K562 (cell line): ENCODE data around the gene CPSF4L. TPM values are rescaled to one million over a fixed set of nuclear protein-coding genes. Genes with fewer than 3 reads are reported as not detected.

Experiments used
- ATAC-seq: fragments of 200-7000 bp; cut with Tn5 transposase; 3 replicates; pipeline ENCODE4 v1.9.1; 2020; ENCODE audit warnings: moderate library complexity
- BruUV-seq: library from RNA; stranded (reverse); fragments of 400-500 nt; replicated peaks from 2 replicates; lab custom pipeline; 2021; lab: Mats Ljungman, UMichigan
- CTCF ChIA-PET: fragments of 300-600 bp; formaldehyde crosslinking; extraction: SDS; loops from one replicate; lab custom pipeline; 2021; ENCODE audit warnings: low intra/inter-chr PET ratio; lab: Yijun Ruan, JAX
- POLR2A ChIA-PET: fragments of 300-600, 350-650 bp; sonication (Branson Sonifier 250); formaldehyde crosslinking; extraction: SDS; loops from one replicate; lab custom pipeline; 2021; ENCODE audit warnings: antibody characterized with exemption, inconsistent platforms; lab: Yijun Ruan, JAX
- DNase-seq, 4 experiments: peaks; one replicate each; pipeline versions ENCODE4 v3.0.0 to v3.0.0-alpha.2; 2011 to 2018; ENCODE audit warnings: low spot score in 3 of 4, mixed read lengths in 3 of 4; ENCODE audit errors: extremely low read depth in 1 of 4
- FAIRE-seq: peaks from 2 replicates; lab custom pipeline; 2011; peaks lifted over from hg19 to GRCh38; lab: Jason Lieb, UNC
- H2AFZ ChIP-seq: 2 replicates; pipeline ENCODE4 v1.6.0; 2011; ENCODE audit warnings: low read depth, low read length, control low read depth, inconsistent platforms
- H3K27ac ChIP-seq: fragments of 200-600 bp; 3 replicates; pipeline ENCODE4 v1.8.0; 2011; ENCODE audit warnings: low read depth, mild to moderate bottlenecking, control low read depth, inconsistent platforms, low read length, moderate library complexity, mixed read lengths; ENCODE audit errors: extremely low read depth
- H3K27me3 ChIP-seq, 2 experiments: fragments of 300-600 bp in 1 of 2; 2 replicates in 1 of 2; 3 replicates in 1 of 2; pipeline versions ENCODE4 v1.6.0 to v1.8.0; 2011; ENCODE audit warnings: inconsistent platforms in 2 of 2, low read length in 2 of 2, mild to moderate bottlenecking in 1 of 2, mixed read lengths in 1 of 2, moderate library complexity in 1 of 2; ENCODE audit not compliant: control insufficient read depth in 2 of 2, insufficient read depth in 2 of 2
- H3K36me3 ChIP-seq: fragments of 300-600 bp; 3 replicates; pipeline ENCODE4 v1.8.0; 2011; ENCODE audit warnings: mild to moderate bottlenecking, low read length, inconsistent platforms; ENCODE audit not compliant: control insufficient read depth, insufficient read depth
- H3K4me1 ChIP-seq, 2 experiments: fragments of 200-600 bp in 1 of 2; replicated peaks in 1 of 2; 2 replicates in 1 of 2; 3 replicates in 1 of 2; pipeline versions ENCODE4 v1.5.1 to v1.8.0; 2011; ENCODE audit warnings: inconsistent platforms in 2 of 2, low read length in 2 of 2, mild to moderate bottlenecking in 1 of 2, mixed read lengths in 1 of 2, moderate library complexity in 1 of 2; ENCODE audit not compliant: control insufficient read depth in 2 of 2, insufficient read depth in 2 of 2
- H3K4me2 ChIP-seq: 2 replicates; pipeline ENCODE4 v1.6.1; 2011; ENCODE audit warnings: low read length, control low read depth, inconsistent platforms, mixed read lengths; ENCODE audit not compliant: insufficient read depth
- H3K4me3 ChIP-seq: fragments of 200-600 bp; sonication (generic), shearing (Covaris generic); 2 replicates; pipeline ENCODE4 v1.5.1; 2016; ENCODE audit warnings: control low read depth, inconsistent platforms
- H3K79me2 ChIP-seq: fragments of 200-600 bp; 3 replicates; pipeline ENCODE4 v1.8.0; 2011; ENCODE audit warnings: low read length, inconsistent platforms; ENCODE audit not compliant: control insufficient read depth, insufficient read depth
- H3K9ac ChIP-seq, 2 experiments: 2 replicates each; pipeline versions ENCODE4 v1.6.0 to v1.6.1; 2011; ENCODE audit warnings: low read depth in 2 of 2, low read length in 2 of 2, control low read depth in 1 of 2, inconsistent platforms in 1 of 2, mild to moderate bottlenecking in 1 of 2, mixed read lengths in 1 of 2; ENCODE audit not compliant: insufficient read depth in 1 of 2
- H3K9me1 ChIP-seq: one replicate; pipeline ENCODE4 v1.6.0; 2011; ENCODE audit warnings: inconsistent platforms, mild to moderate bottlenecking, low read length, moderate library complexity; ENCODE audit not compliant: control insufficient read depth, insufficient read depth
- H3K9me3 ChIP-seq: replicated peaks from 2 replicates; pipeline ENCODE4 v1.5.1; 2011; ENCODE audit warnings: low read depth, low read length, inconsistent platforms; ENCODE audit not compliant: control insufficient read depth, insufficient read depth
- H4K20me1 ChIP-seq: replicated peaks from 2 replicates; pipeline ENCODE4 v1.6.1; 2011; ENCODE audit warnings: low read length, inconsistent platforms, mixed read lengths; ENCODE audit not compliant: control insufficient read depth, insufficient read depth
- BRF1 ChIP-seq: IDR thresholded peaks from 3 replicates; pipeline ENCODE4 v1.6.1; 2011; ENCODE audit warnings: borderline replicate concordance, mild to moderate bottlenecking; ENCODE audit not compliant: insufficient read length; ENCODE audit errors: extremely low read depth
- CBX3 ChIP-seq, 2 experiments: IDR thresholded peaks; 1 replicate in 1 of 2; 2 replicates in 1 of 2; pipeline ENCODE4 v1.6.1; 2012; ENCODE audit warnings: inconsistent platforms in 2 of 2, low read length in 2 of 2, borderline replicate concordance in 1 of 2, control low read depth in 1 of 2
- DLX4 ChIP-seq: fragments of 250-450 bp; sonication (Bioruptor Pico); IDR thresholded peaks from 2 replicates; pipeline ENCODE4 v1.6.1; 2021; ENCODE audit warnings: mild to moderate bottlenecking
- DMBX1 ChIP-seq: fragments of 250-450 bp; sonication (Bioruptor Pico); IDR thresholded peaks from 2 replicates; pipeline ENCODE4 v1.8.0; 2022; ENCODE audit warnings: inconsistent platforms, mild to moderate bottlenecking, moderate library complexity, borderline replicate concordance
- EGR1 ChIP-seq: fragments of 450-650 bp; conservative IDR thresholded peaks from 2 replicates; pipeline ENCODE4 v1.6.1; 2017; ENCODE audit warnings: mild to moderate bottlenecking
- FOXK2 ChIP-seq, 2 experiments: fragments of 450-650 bp; IDR thresholded peaks in 1 of 2; conservative IDR thresholded peaks in 1 of 2; 2 replicates each; pipeline ENCODE4 v1.6.1; 2016; ENCODE audit warnings: low read depth in 2 of 2, mild to moderate bottlenecking in 1 of 2
- GABPB2 ChIP-seq: fragments of 250-450 bp; sonication (Bioruptor Pico); conservative IDR thresholded peaks from 2 replicates; pipeline ENCODE4 v1.5.1; 2021; ENCODE audit warnings: mild to moderate bottlenecking
- HNRNPH1 ChIP-seq: fragments of 200-400 bp; formaldehyde crosslinking; optimal IDR thresholded peaks from 2 replicates; pipeline ENCODE3; 2017; ENCODE audit warnings: low read depth, mild to moderate bottlenecking, low read length, moderate library complexity
- JUN ChIP-seq, 2 experiments: sonication (generic) in 1 of 2; formaldehyde crosslinking in 1 of 2; IDR thresholded peaks; 2 replicates each; pipeline versions ENCODE4 v1.6.1 to v1.8.0; 2012 to 2022; ENCODE audit warnings: borderline replicate concordance in 2 of 2, mild to moderate bottlenecking in 2 of 2, improper control_type of control experiment in 1 of 2, low read depth in 1 of 2, low read length in 1 of 2, missing genetic modification reagents in 1 of 2
- LCOR ChIP-seq: sonication (generic); formaldehyde crosslinking; IDR thresholded peaks from 2 replicates; pipeline ENCODE4 v1.8.0; 2022; ENCODE audit warnings: mild to moderate bottlenecking, missing genetic modification reagents
- MYNN ChIP-seq, 2 experiments: sonication (generic); formaldehyde crosslinking in 1 of 2; IDR thresholded peaks; 2 replicates each; pipeline versions ENCODE4 v1.5.0 to v1.6.1; 2016 to 2020; ENCODE audit warnings: antibody characterized with exemption in 1 of 2, missing genetic modification reagents in 1 of 2
- PHF20 ChIP-seq: fragments of 450-650 bp; IDR thresholded peaks from 2 replicates; pipeline ENCODE4 v1.6.1; 2018; ENCODE audit not compliant: partially characterized antibody
- POLR2AphosphoS2 ChIP-seq: IDR thresholded peaks from 2 replicates; pipeline ENCODE4 v1.6.1; 2012; ENCODE audit warnings: low read length, improper control_type of control experiment
- ZNF133 ChIP-seq: fragments of 250-450 bp; sonication (Bioruptor Pico); IDR thresholded peaks from 2 replicates; pipeline ENCODE4 v1.4.0; 2020; ENCODE audit warnings: mild to moderate bottlenecking
- ZNF398 ChIP-seq: fragments of 250-450 bp; sonication (Bioruptor Pico); IDR thresholded peaks from 2 replicates; pipeline ENCODE4 v1.8.0; 2021; ENCODE audit warnings: moderate library complexity, mild to moderate bottlenecking, inconsistent platforms
- WGBS: fragments of 100-300 bp; shearing (Covaris generic); methylation state at CpG from one replicate; pipeline ENCODE4 v1.1.6; 2016; ENCODE audit warnings: low coverage, mixed read lengths; ENCODE audit not compliant: insufficient coverage; ENCODE audit errors: missing lambda C conversion rate; 5-methylcytosine and 5-hydroxymethylcytosine counted together
- in situ Hi-C: fragments of 300-500 bp; cut with MboI; formaldehyde crosslinking; loops from 4 replicates; pipeline ENCODE4 v1.15.0; 2018; ENCODE audit warnings: inconsistent platforms, mixed read lengths
- intact Hi-C: fragments of 100-400 bp; cut with micrococcal nuclease; formaldehyde crosslinking; loops from 2 replicates; pipeline ENCODE4 v1.14.2; 2022
- polyA plus RNA-seq, 8 experiments: library from polyadenylated mRNA; depleted of rRNA in 4 of 8; stranded (reverse) in 5 of 8; unstranded in 3 of 8; fragments of >200 nt; fragmentation: Nextera tagmentation in 2 of 8; fragmentation: Illumina TruSeq in 1 of 8; extraction: Ambion mirVana in 2 of 8; extraction: Trizol in 1 of 8; gene quantifications; 2 replicates each; pipeline versions ENCODE4 v1.2.1 to v1.2.3, GENCODE V29; 2011 to 2014; ENCODE audit warnings: inconsistent platforms in 1 of 8, missing spikeins in 1 of 8
- total RNA-seq, 7 experiments: library from RNA; depleted of rRNA in 6 of 7; stranded (reverse); fragments of >200 nt in 6 of 7; fragmentation: Illumina TruSeq in 2 of 7; extraction: Trizol in 2 of 7; gene quantifications; 2 replicates each; pipeline versions ENCODE4 v1.2.1 to v1.2.3, GENCODE V29; 2011 to 2021; ENCODE audit warnings: low replicate concordance in 1 of 7

The CPSF4L gene
- total and polyA plus RNA-seq, 9 of the 15 experiments (the other 6 are each of a cell fraction or from before 2014, with no cell fraction given) = not detected

- TF ChIP-seq CBX3 (IDR thresholded peaks at IDR 0.05; ENCODE audit: borderline replicate concordance in 1 of 2, low read length in 2 of 2) (no peak), ZNF133 (CRISPR knock-in tag) (no peak), DMBX1 (CRISPR knock-in tag) (no peak)
- TF ChIP-seq, all 486 proteins: peak for 0
Measured at GRCh38 chr17:73262676-73263642, 1.3 kb upstream of the CPSF4L start (continued).

- peak; percentile 19; the same call in 2 of the 3 replicates for ATAC-seq
Measured at GRCh38 chr17:73261952-73262675, 434 bp upstream of the CPSF4L start.

More at GRCh38 chr17:73261952-73262675, 434 bp upstream of the CPSF4L start:
- Histone ChIP-seq H3K79me2 (no peaks in the 10 kb centered on the region), H4K20me1 (no peaks in the 10 kb centered on the region), H3K4me3 (no peak overlapping the region), H3K4me2 (no peak overlapping the region), H3K27ac (no peak overlapping the region), H3K4me1 (peaks cover 0 to 8% of the 10 kb centered on the region in 2 experiments; a peak in 2 of 5 replicates), H3K9ac (no peak overlapping the region; a peak in 1 of 4 replicates), H2AFZ (no peak overlapping the region), H3K27me3 (peaks cover 0 to 4% of the 10 kb centered on the region in 2 experiments; a peak in 2 of 5 replicates), H3K9me1 (no peaks in the 10 kb centered on the region), H3K36me3 (no peaks in the 10 kb centered on the region), H3K9me3 (no peaks in the 10 kb centered on the region)
- in situ Hi-C loops = no loop called here
- BruUV-seq = no TSS peak
- intact Hi-C loops = no loop called here
- TF ChIP-seq MYNN (IDR thresholded peaks at IDR 0.05) (no peak), MYNN (CRISPR knock-in tag; IDR thresholded peaks at IDR 0.05) (no peak), DLX4 (CRISPR knock-in tag) (no peak), EGR1 (no peak), FOXK2 (conservative IDR thresholded peaks at IDR 0.05 in 1 of 2, IDR thresholded peaks at IDR 0.05 in 1 of 2; ENCODE audit: low read depth in 2 of 2) (no peak), HNRNPH1 (no peak), PHF20 (no peak), ZNF398 (no peak), JUN (IDR thresholded peaks at IDR 0.05; ENCODE audit: borderline replicate concordance, low read depth, low read length) (no peak), JUN (CRISPR knock-in tag; IDR thresholded peaks at IDR 0.05; ENCODE audit: borderline replicate concordance) (no peak), BRF1 (no peak), POLR2AphosphoS2 (no peak), LCOR (no peak), GABPB2 (CRISPR knock-in tag) (no peak)
- FAIRE-seq (no peak), DNase-seq (no peak)
- ChIA-PET POLR2A (interaction anchor here (0.9 to 1.8 kb wide), 3 partner anchors 14 to 104 kb away, joined by 3 read pairs; no protein-coding TSS in a partner anchor), CTCF (interaction anchor here (0.6 kb wide), 1 partner anchor 104 kb away, joined by 3 read pairs; no protein-coding TSS in a partner anchor)
- WGBS = 24% methylated on average over 18 of the region's 19 CpGs
